Measurements from ENCODE around the gene SLC2A6. TPM values are rescaled to one million over a fixed set of nuclear protein-coding genes. Genes with fewer than 3 reads are reported as not detected.

SLC2A6 gene
- total and polyA plus RNA-seq, 7 donors = 1.2 to 2.7 (median 1.8) TPM

DNA sequence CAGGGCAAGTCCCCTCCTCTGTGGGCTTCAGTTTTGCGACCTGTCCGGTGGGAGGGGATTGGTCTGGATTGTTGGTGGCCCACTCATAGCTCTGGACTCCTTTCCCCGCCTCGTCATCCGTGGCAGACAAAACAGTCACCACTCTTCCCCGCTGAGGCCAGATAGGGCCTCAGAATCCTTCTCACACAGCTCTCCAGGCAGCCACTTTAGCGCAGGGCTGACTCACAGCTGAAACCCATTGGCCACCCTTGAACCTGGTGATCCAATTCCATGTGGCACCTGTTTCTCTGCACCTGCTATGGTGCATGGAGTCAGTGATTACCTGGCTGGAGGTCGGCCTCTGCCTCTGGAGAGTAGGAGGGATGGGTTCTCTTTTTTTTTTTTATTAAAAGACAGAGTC, 34.9 kb downstream of the SLC2A6 start:
- Histone ChIP-seq H3K36me3 (ENCODE audit: insufficient read depth in 1 of 2, low read depth in 1 of 2) (peaks cover 0 to 3% of the 10 kb centered on the region in 2 donors), H3K9me3 (no peaks in the 10 kb centered on the region), H3K27ac (no peak overlapping the region), H3K4me3 (no peak overlapping the region), H3K4me1 (no peaks in the 10 kb centered on the region), H3K27me3 (ENCODE audit: insufficient read depth in 3 of 3, low read length in 2 of 3) (no peaks in the 10 kb centered on the region)
- DNase-seq (no peak), ATAC-seq (no peak)
- intact Hi-C loops (cut with DNase I) = no loop called here
- WGBS, 3 donors = 85 to 92% (median 87%) methylated on average over 8 of the region's 8 CpGs
- TF ChIP-seq, protein P1, sequence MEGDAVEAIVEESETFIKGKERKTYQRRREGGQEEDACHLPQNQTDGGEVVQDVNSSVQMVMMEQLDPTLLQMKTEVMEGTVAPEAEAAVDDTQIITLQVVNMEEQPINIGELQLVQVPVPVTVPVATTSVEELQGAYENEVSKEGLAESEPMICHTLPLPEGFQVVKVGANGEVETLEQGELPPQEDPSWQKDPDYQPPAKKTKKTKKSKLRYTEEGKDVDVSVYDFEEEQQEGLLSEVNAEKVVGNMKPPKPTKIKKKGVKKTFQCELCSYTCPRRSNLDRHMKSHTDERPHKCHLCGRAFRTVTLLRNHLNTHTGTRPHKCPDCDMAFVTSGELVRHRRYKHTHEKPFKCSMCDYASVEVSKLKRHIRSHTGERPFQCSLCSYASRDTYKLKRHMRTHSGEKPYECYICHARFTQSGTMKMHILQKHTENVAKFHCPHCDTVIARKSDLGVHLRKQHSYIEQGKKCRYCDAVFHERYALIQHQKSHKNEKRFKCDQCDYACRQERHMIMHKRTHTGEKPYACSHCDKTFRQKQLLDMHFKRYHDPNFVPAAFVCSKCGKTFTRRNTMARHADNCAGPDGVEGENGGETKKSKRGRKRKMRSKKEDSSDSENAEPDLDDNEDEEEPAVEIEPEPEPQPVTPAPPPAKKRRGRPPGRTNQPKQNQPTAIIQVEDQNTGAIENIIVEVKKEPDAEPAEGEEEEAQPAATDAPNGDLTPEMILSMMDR (IDR thresholded peaks at IDR 0.05) = no peak

DNA sequence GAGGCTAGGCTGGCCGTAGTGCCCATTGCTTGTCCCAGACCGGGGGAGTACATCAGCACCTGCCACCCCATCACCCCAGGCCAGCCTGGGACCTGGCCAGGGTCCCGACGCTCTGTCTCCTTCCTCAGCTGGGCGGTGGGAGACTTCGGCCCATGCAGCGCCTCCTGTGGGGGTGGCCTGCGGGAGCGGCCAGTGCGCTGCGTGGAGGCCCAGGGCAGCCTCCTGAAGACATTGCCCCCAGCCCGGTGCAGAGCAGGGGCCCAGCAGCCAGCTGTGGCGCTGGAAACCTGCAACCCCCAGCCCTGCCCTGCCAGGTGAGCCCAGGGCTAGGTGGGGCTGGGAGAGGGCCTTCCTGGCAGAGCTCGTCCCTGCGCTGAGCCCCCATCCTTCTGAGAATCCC, 35.7 kb downstream of the SLC2A6 start:
- DNase-seq (no peak), ATAC-seq (no peak)
- Histone ChIP-seq H3K4me3 (no peak overlapping the region), H3K27ac (no peak overlapping the region), H3K4me1 (no peaks in the 10 kb centered on the region), H3K27me3 (ENCODE audit: insufficient read depth in 3 of 3, low read length in 2 of 3) (no peaks in the 10 kb centered on the region), H3K9me3 (no peaks in the 10 kb centered on the region), H3K36me3 (ENCODE audit: insufficient read depth in 1 of 2, low read depth in 1 of 2) (peaks cover 0 to 3% of the 10 kb centered on the region in 2 donors)
- 89 to 94% (median 93%) methylated on average over 11 to 15 of the region's 15 CpGs for WGBS, 3 donors
- TF ChIP-seq, protein P1 (IDR thresholded peaks at IDR 0.05) = no peak
- intact Hi-C loops (cut with DNase I) = no loop called here

DNA sequence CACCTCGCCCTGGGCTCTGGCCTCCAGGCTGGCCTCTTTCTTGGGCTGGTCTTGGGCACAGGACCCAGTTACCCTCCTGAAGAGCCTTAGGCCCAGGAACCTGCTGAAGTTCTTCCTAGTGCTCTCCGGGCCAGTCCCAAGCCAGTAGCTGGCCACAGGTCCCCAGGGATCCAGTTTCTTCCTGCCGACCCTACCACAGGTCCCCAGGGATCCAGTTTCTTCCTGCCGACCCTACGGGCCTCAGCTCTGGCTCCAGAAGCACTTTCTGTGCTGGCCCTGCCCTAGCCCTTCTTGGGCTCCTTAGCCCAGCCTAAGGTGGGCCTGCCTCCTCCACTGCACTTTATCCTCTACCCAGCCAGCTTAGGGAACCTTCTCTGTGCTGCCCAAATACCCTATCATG, 37.3 kb downstream of the SLC2A6 start:
- TF ChIP-seq, protein P1 (IDR thresholded peaks at IDR 0.05) = no peak
- Histone ChIP-seq H3K9me3 (no peaks in the 10 kb centered on the region), H3K4me3 (no peak overlapping the region), H3K36me3 (ENCODE audit: insufficient read depth in 1 of 2, low read depth in 1 of 2) (peaks cover 0 to 3% of the 10 kb centered on the region in 2 donors), H3K27ac (no peak overlapping the region), H3K27me3 (ENCODE audit: insufficient read depth in 3 of 3, low read length in 2 of 3) (no peaks in the 10 kb centered on the region), H3K4me1 (no peaks in the 10 kb centered on the region)
- ATAC-seq = no peak
- WGBS, 3 donors = 44 to 49% (median 49%) methylated on average over 5 of the region's 5 CpGs
- intact Hi-C loops (cut with DNase I) = no loop called here
- no peak for DNase-seq

DNA sequence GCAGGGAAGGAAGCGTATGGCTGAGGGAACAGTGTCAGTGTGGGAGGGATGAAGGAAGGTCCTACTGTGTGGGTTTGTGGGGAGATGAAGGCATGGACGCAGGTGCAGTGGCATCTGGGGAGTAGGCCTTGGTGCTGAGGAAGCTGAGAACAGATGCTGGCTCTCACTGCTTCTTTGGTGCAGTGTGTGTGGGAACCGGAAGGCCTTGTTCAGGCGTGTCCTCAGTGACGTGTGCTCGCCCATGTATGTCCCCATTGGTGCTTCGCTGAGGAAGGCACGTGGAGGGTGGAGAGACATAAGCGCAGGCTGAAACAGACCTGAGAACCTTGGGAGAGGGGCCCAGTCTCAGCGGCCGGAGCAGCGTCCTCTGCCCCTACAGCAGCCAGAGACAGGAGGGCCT, 38.0 kb downstream of the SLC2A6 start:
- no peaks in the 10 kb centered on the region for H3K4me1 ChIP-seq
- no peaks in the 10 kb centered on the region for H3K27me3 ChIP-seq (ENCODE audit: insufficient read depth in 3 of 3, low read length in 2 of 3)
- no peaks in the 10 kb centered on the region for H3K9me3 ChIP-seq
- intact Hi-C loops (cut with DNase I) = no loop called here
- 93 to 95% (median 93%) methylated on average over 12 of the region's 12 CpGs for WGBS, 3 donors
- H3K36me3 ChIP-seq (ENCODE audit: insufficient read depth in 1 of 2, low read depth in 1 of 2) = peaks cover 0 to 3% of the 10 kb centered on the region in 2 donors
- no peak overlapping the region for H3K27ac ChIP-seq
- ATAC-seq = no peak
- no peak for DNase-seq
- TF ChIP-seq, protein P1 (IDR thresholded peaks at IDR 0.05) = no peak
- H3K4me3 ChIP-seq = no peak overlapping the region

DNA sequence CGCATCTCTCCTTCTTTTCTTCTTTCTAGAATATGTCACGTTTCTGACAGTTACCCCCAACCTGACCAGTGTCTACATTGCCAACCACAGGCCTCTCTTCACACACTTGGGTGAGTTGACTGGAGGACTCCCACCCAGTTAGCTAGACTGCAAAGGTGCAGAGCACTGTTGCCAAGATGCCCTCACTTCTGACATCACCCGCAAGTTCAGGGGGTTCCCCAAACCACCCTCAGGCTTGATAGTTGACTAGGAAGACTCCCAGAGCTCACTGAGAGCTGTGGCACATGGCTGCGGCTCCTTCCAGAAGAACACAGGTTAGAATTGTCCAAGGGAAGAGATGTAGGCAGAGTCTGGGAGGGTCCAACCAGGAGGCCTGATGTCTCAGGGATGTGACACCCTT, 39.6 kb downstream of the SLC2A6 start:
- TF ChIP-seq, protein P1 (IDR thresholded peaks at IDR 0.05) = no peak
- 69 to 85% (median 70%) methylated on average over 4 of the region's 4 CpGs for WGBS, 3 donors

More for the DNA sequence above, 39.6 kb downstream of the SLC2A6 start:
- no peak overlapping the region for H3K27ac ChIP-seq
- no peak for DNase-seq
- H3K4me1 ChIP-seq = no peaks in the 10 kb centered on the region
- no peaks in the 10 kb centered on the region for H3K27me3 ChIP-seq (ENCODE audit: insufficient read depth in 3 of 3, low read length in 2 of 3)
- peaks cover 0 to 3% of the 10 kb centered on the region in 2 donors for H3K36me3 ChIP-seq (ENCODE audit: insufficient read depth in 1 of 2, low read depth in 1 of 2)
- ATAC-seq = no peak
- no peaks in the 10 kb centered on the region for H3K9me3 ChIP-seq
- no peak overlapping the region for H3K4me3 ChIP-seq
- intact Hi-C loops (cut with DNase I) = no loop called here

Measured in psoas muscle (tissue), 8 donors.